Heart right ventricle (tissue), 16 donors: ENCODE measurements around the gene RABGAP1. TPM values are rescaled to one million over a fixed set of nuclear protein-coding genes. Genes with fewer than 3 reads are reported as not detected.
A peak's percentile ranks its signal among the peaks of the same experiment; 100 is the strongest.

Source experiments
- ATAC-seq, 8 donors: fragments of 200-7000 bp; cut with Tn5 transposase; one replicate each; pipeline ENCODE4 v1.9.1; 2020; ENCODE audit warnings: mild to moderate bottlenecking in 8 of 8, moderate library complexity in 8 of 8, moderate number of reproducible peaks in 1 of 8
- DNase-seq, 2 donors: peaks; one replicate each; pipeline ENCODE4 v3.0.0-alpha.2; 2020
- H3K27ac ChIP-seq, 10 donors: fragments of 200-600 bp; sonication (generic) in 2 of 10; one replicate each; pipeline versions ENCODE4 v1.5.0 to v1.8.0; 2020 to 2022; ENCODE audit warnings: mild to moderate bottlenecking in 3 of 10
- H3K27me3 ChIP-seq, 7 donors: fragments of 200-600 bp; one replicate each; pipeline ENCODE4 v1.8.0; 2021 to 2022; ENCODE audit warnings: mild to moderate bottlenecking in 2 of 7
- H3K36me3 ChIP-seq, 9 donors: fragments of 200-600 bp; sonication (generic) in 1 of 9; one replicate each; pipeline versions ENCODE4 v1.5.0 to v1.8.0; 2020 to 2022; ENCODE audit warnings: mild to moderate bottlenecking in 2 of 9
- H3K4me1 ChIP-seq, 9 donors: fragments of 200-600 bp; sonication (generic) in 1 of 9; one replicate each; pipeline versions ENCODE4 v1.5.0 to v1.8.0; 2020 to 2022; ENCODE audit warnings: mild to moderate bottlenecking in 4 of 9
- H3K4me3 ChIP-seq, 10 donors: fragments of 200-600 bp; sonication (generic) in 2 of 10; one replicate each; pipeline versions ENCODE4 v1.5.0 to v1.8.0; 2020 to 2022; ENCODE audit warnings: mild to moderate bottlenecking in 7 of 10, moderate library complexity in 2 of 10
- H3K9me3 ChIP-seq, 11 donors: fragments of 200-600 bp in 10 of 11; sonication (generic) in 2 of 11; one replicate each; pipeline versions ENCODE4 v1.5.0 to v1.8.0; 2013 to 2022; ENCODE audit warnings: mild to moderate bottlenecking in 2 of 11, control low read depth in 1 of 11, moderate library complexity in 1 of 11
- WGBS, 2 donors: extraction: QIAGEN DNeasy Blood & Tissue Kit; methylation state at CpG; one replicate each; pipeline ENCODE4 v1.1.7; 2013; ENCODE audit warnings: inconsistent platforms in 1 of 2; 5-methylcytosine and 5-hydroxymethylcytosine counted together
- intact Hi-C, 10 donors: fragments of 100-400 bp; cut with DNase I; formaldehyde crosslinking; loops; one replicate each; pipeline versions ENCODE4 v1.11.1 to v1.14.2; 2022
- polyA plus RNA-seq, 2 donors: library from polyadenylated mRNA; stranded (reverse); fragments of 200-250 nt; gene quantifications; one replicate each; pipeline ENCODE4 v1.2.3, GENCODE V29; 2013
- total RNA-seq, 10 donors: library from RNA; stranded (reverse); fragmentation: NEBNext Ultra II Directional in 3 of 10; extraction: Animal tissue kit (Norgen Biotek cat#: 25700) in 3 of 10; gene quantifications; one replicate each; pipeline versions ENCODE4 v1.2.1 to v1.2.4, GENCODE V29; 2021 to 2023
- TF ChIP-seq, protein P1 (sequence below), 9 donors: fragments of 200-600 bp; sonication (generic) in 2 of 9; IDR thresholded peaks; one replicate each; pipeline versions ENCODE4 v1.5.0 to v1.8.0; 2021 to 2022; ENCODE audit warnings: antibody characterized with exemption in 9 of 9, mild to moderate bottlenecking in 5 of 9, moderate library complexity in 1 of 9
- donor health status: Arrhythmogenic right ventricular cardiomyopathy.
- donor health status: ischemic (EF 13 %, LVEDD 7.1; RV severe dilation, severe dysfunction).
- donor health status: healthy with polysubstance abuse.
- donor health status: DM: no; HTN: yes; CAD: no.
- donor health status: DM: no; HTN: no; CAD: no.
- donor health status: ischemic (EF 25% LVEDD 6.9; RV normal size, moderate dysfunction).
- donor health status: ischemic (EF 25% LVEDD 5.7; RV mildly dilated, moderate dysfunction).
- donor health status: healthy.
- donor health status: DM: yes; HTN: yes; CAD: no.
- donor health status: Ischemic cardiomyopathy.
- donor health status: ischemic (EF 35%, LVEDD 5.7; RV mildly dilated, moderate dysfunction).
- donor health status: nonischemic (EF 11% LVEDD 7.7; RV severe dilation, severe dysfunction).
- donor health status: DM: yes; HTN: yes; CAD: no.
- donor health status: PGD.
- donor health status: ischemic (EF 29% LVEDD 5.4; RV normal size, mild dysfunction).
- donor health status: nonischemic (EF 23%, LVEDD 6.1; RV moderate dilation, normal function).

The RABGAP1 gene
- total and polyA plus RNA-seq, 12 donors, result 9.3 to 62.3 (median 45.8) TPM

GRCh38 chr9:123064716-123065115 lies 123.9 kb downstream of the RABGAP1 start:
- no peak for DNase-seq

GRCh38 chr9:123065196-123065595 lies 124.4 kb downstream of the RABGAP1 start:
- TF ChIP-seq, protein P1, sequence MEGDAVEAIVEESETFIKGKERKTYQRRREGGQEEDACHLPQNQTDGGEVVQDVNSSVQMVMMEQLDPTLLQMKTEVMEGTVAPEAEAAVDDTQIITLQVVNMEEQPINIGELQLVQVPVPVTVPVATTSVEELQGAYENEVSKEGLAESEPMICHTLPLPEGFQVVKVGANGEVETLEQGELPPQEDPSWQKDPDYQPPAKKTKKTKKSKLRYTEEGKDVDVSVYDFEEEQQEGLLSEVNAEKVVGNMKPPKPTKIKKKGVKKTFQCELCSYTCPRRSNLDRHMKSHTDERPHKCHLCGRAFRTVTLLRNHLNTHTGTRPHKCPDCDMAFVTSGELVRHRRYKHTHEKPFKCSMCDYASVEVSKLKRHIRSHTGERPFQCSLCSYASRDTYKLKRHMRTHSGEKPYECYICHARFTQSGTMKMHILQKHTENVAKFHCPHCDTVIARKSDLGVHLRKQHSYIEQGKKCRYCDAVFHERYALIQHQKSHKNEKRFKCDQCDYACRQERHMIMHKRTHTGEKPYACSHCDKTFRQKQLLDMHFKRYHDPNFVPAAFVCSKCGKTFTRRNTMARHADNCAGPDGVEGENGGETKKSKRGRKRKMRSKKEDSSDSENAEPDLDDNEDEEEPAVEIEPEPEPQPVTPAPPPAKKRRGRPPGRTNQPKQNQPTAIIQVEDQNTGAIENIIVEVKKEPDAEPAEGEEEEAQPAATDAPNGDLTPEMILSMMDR (IDR thresholded peaks at IDR 0.05), result no peak
- H3K27ac ChIP-seq, result no peak overlapping the region
- H3K27me3 ChIP-seq, result no peaks in the 10 kb centered on the region
- H3K4me3 ChIP-seq, result no peak overlapping the region
- peaks cover 0 to 65% (median 19%) of the 10 kb centered on the region in 9 donors for H3K36me3 ChIP-seq
- 86 to 88% methylated on average over 2 of the region's 2 CpGs for WGBS, 2 donors
- no peak for ATAC-seq
- intact Hi-C loops, result no loop called here
- H3K9me3 ChIP-seq, result no peaks in the 10 kb centered on the region
- H3K4me1 ChIP-seq, result peaks cover 0 to 7% (median 0%) of the 10 kb centered on the region in 9 donors
- no peak for DNase-seq

More at GRCh38 chr9:123064716-123065115, 123.9 kb downstream of the RABGAP1 start:
- H3K4me1 ChIP-seq, result peaks cover 0 to 6% (median 0%) of the 10 kb centered on the region in 9 donors
- H3K36me3 ChIP-seq, result peaks cover 0 to 60% (median 19%) of the 10 kb centered on the region in 9 donors
- intact Hi-C loops, result no loop called here
- no peaks in the 10 kb centered on the region for H3K9me3 ChIP-seq
- H3K27me3 ChIP-seq, result no peaks in the 10 kb centered on the region
- TF ChIP-seq, protein P1 (IDR thresholded peaks at IDR 0.05), result no peak
- 84 to 86% methylated on average over 2 of the region's 2 CpGs for WGBS, 2 donors
- no peak overlapping the region for H3K27ac ChIP-seq
- no peak overlapping the region for H3K4me3 ChIP-seq
- no peak for ATAC-seq

DNA sequence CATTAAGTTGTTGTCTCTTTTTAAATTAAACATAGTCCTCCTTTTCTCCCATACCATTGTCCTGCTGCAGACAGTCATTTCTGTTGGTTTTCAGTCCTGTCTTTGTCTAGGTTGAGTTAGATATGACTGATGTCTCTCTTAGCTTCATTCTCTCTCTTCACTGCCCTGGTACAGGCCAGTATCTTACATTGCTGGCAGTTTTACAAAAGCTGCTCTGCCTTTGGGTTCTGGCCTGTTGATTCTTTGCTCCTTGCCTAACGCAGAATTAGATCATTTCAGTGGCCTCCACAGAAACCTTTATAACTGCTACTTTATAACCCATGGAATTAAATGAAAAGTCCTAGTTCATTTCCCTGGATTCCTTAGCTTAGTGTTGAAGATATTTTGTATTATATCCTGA lies 126.3 kb downstream of the RABGAP1 start:
- Histone ChIP-seq H3K36me3 (peaks cover 0 to 71% (median 26%) of the 10 kb centered on the region in 9 donors), H3K4me1 (peaks cover 0 to 7% (median 0%) of the 10 kb centered on the region in 9 donors), H3K4me3 (no peak overlapping the region), H3K9me3 (no peaks in the 10 kb centered on the region), H3K27me3 (no peaks in the 10 kb centered on the region), H3K27ac (no peak overlapping the region)
- intact Hi-C loops, result no loop called here
- DNase-seq (no peak), ATAC-seq (no peak)
- TF ChIP-seq, protein P1 (IDR thresholded peaks at IDR 0.05), result no peak
- WGBS, 2 donors, result 85 to 86% methylated on average over 1 of the region's 1 CpG

- peaks cover 0 to 90% (median 26%) of the 10 kb centered on the region in 9 donors for H3K36me3 ChIP-seq
- peaks cover 0 to 24% (median 14%) of the 10 kb centered on the region in 9 donors for H3K4me1 ChIP-seq
- no peak for DNase-seq
- no peaks in the 10 kb centered on the region for H3K9me3 ChIP-seq
- TF ChIP-seq, protein P1 (IDR thresholded peaks at IDR 0.05), result no peak
- H3K27me3 ChIP-seq, result no peaks in the 10 kb centered on the region
- ATAC-seq, result peak in 4 of 8 donors; percentile 34 to 53 (median 50)
- peak overlapping the region in 1 of 10 donors; percentile 27 for H3K27ac ChIP-seq
- WGBS, 2 donors, result 73 to 81% methylated on average over 3 of the region's 3 CpGs
- no peak overlapping the region for H3K4me3 ChIP-seq
- intact Hi-C loops, result no loop called here
Observed at GRCh38 chr9:123069010-123069481, 128.2 kb downstream of the RABGAP1 start.
